OCI-LY3 (cell line): ENCODE measurements around the gene RNFT2.

ENCODE experiments used
- CTCF ChIP-seq: fragments of 200-600, 300-600 bp; sonication (generic); IDR thresholded peaks from 2 replicates; pipeline ENCODE4 v1.5.1; 2014; ENCODE audit warnings: antibody characterized with exemption, low read length, low read depth
- EZH2phosphoT487 ChIP-seq: fragments of 200-600 bp; shearing (Covaris generic); IDR thresholded peaks from 2 replicates; pipeline ENCODE4 v1.6.1; 2018; ENCODE audit warnings: antibody characterized with exemption, mixed run types, low read depth

- TF ChIP-seq CTCF (no peak), EZH2phosphoT487 (no peak)
Observed at GRCh38 chr12:116862167-116862566, 124.1 kb downstream of the RNFT2 start.
